ENCODE measurements around the gene XKRX.

GRCh38 chrX:100962811-100963210 lies 34.1 kb upstream of the XKRX start:
- no peak for TF ChIP-seq POLR2A (IDR thresholded peaks at IDR 0.05)
- no peak for TF ChIP-seq CTCF (IDR thresholded peaks at IDR 0.05)
- no peak for TF ChIP-seq POLR2AphosphoS5 (IDR thresholded peaks at IDR 0.05)

Data from sigmoid colon (tissue), 4 donors.